ENCODE data around the gene CCDC50.
A peak's percentile ranks its signal among the peaks of the same experiment; 100 is the strongest.

Gene CCDC50

GRCh38 chr3:191330530-191331048 is 1.4 kb downstream of the CCDC50 start:
- Mint-ChIP-seq H3K27me3 (ENCODE audit: low read depth) (no peaks in the 10 kb centered on the region), H3K9me3 (no peaks in the 10 kb centered on the region), H3K27ac (peak overlapping the region; percentile 99), H3K36me3 (ENCODE audit: low read depth) (no peaks in the 10 kb centered on the region), H3K4me3 (peak overlapping the region; percentile 96 to 99 (median 98)), H3K4me1 (peaks cover 38% of the 10 kb centered on the region)
- TF ChIP-seq, protein P1, sequence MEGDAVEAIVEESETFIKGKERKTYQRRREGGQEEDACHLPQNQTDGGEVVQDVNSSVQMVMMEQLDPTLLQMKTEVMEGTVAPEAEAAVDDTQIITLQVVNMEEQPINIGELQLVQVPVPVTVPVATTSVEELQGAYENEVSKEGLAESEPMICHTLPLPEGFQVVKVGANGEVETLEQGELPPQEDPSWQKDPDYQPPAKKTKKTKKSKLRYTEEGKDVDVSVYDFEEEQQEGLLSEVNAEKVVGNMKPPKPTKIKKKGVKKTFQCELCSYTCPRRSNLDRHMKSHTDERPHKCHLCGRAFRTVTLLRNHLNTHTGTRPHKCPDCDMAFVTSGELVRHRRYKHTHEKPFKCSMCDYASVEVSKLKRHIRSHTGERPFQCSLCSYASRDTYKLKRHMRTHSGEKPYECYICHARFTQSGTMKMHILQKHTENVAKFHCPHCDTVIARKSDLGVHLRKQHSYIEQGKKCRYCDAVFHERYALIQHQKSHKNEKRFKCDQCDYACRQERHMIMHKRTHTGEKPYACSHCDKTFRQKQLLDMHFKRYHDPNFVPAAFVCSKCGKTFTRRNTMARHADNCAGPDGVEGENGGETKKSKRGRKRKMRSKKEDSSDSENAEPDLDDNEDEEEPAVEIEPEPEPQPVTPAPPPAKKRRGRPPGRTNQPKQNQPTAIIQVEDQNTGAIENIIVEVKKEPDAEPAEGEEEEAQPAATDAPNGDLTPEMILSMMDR (IDR thresholded peaks at IDR 0.05; ENCODE audit: unreplicated experiment in 3 of 3), result no peak

- Mint-ChIP-seq H3K36me3 (ENCODE audit: low read depth) (no peaks in the 10 kb centered on the region), H3K27me3 (ENCODE audit: low read depth) (no peaks in the 10 kb centered on the region)
- TF ChIP-seq, protein P1 (IDR thresholded peaks at IDR 0.05; ENCODE audit: unreplicated experiment in 3 of 3), result no peak
Observed at GRCh38 chr3:191331388-191331787, 2.2 kb downstream of the CCDC50 start.

GRCh38 chr3:191333298-191333880 is 4.2 kb downstream of the CCDC50 start:
- Mint-ChIP-seq H3K4me1 (peaks cover 36% of the 10 kb centered on the region), H3K9me3 (no peaks in the 10 kb centered on the region), H3K27me3 (ENCODE audit: low read depth) (no peaks in the 10 kb centered on the region), H3K27ac (no peak overlapping the region), H3K4me3 (no peak overlapping the region), H3K36me3 (ENCODE audit: low read depth) (no peaks in the 10 kb centered on the region)
- TF ChIP-seq, protein P1 (IDR thresholded peaks at IDR 0.05; ENCODE audit: unreplicated experiment in 3 of 3), result no peak

More at GRCh38 chr3:191331388-191331787, 2.2 kb downstream of the CCDC50 start:
- H3K4me1 Mint-ChIP-seq, result peaks cover 38% of the 10 kb centered on the region
- H3K4me3 Mint-ChIP-seq, result peak overlapping the region; percentile 96 to 99 (median 98)
- peak overlapping the region; percentile 99 for H3K27ac Mint-ChIP-seq
- no peaks in the 10 kb centered on the region for H3K9me3 Mint-ChIP-seq

DNA sequence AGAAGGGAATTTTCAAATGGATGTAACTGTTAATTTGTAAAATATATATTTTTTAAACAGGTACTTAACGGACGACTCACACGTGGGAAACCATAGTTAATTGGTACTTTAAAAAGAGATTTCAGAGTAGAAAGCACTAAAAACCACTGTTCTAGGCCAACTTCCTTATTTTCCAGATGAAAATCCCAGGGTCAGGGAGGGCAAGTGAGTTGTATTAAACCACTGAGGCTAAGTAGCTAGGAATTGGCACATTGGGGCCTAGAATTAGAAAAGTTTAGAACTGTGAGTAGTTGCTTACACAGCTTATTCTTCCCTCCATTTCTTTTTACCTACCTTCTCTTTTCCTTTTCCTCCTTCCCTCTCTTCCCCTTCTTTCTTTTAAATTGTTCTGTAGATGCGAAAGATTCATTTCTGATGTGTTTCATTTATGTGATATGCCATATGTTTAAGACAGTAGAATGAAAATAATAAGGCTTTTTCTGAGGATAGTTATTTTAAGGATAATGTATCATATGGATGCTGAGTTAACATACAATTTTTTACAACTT is 5.2 kb downstream of the CCDC50 start:
- TF ChIP-seq, protein P1 (IDR thresholded peaks at IDR 0.05; ENCODE audit: unreplicated experiment in 3 of 3), result no peak
- Mint-ChIP-seq H3K9me3 (no peaks in the 10 kb centered on the region), H3K27me3 (ENCODE audit: low read depth) (no peaks in the 10 kb centered on the region), H3K4me3 (no peak overlapping the region), H3K27ac (no peak overlapping the region), H3K4me1 (peaks cover 29% of the 10 kb centered on the region), H3K36me3 (ENCODE audit: low read depth) (no peaks in the 10 kb centered on the region)

DNA sequence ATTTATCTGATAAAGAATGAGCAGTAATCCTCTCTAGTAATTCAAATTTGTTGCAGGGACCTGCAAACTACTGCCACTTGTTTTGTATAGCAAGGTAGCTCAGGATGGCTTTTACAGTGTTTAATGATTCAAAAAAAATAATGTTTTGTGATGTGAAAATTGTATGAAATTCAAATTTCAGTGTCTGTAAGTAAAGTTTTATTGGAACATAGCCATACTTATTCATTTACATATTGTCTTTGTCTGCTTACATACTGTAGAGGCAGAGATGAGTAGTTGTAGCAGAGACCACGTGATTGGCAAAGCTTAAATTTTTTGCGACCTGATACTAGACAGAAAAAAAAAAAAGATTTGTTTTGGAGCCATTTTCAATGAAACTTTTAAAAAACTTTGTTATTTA is 7.6 kb downstream of the CCDC50 start:
- Mint-ChIP-seq H3K27ac (no peak overlapping the region), H3K9me3 (no peaks in the 10 kb centered on the region), H3K36me3 (ENCODE audit: low read depth) (no peaks in the 10 kb centered on the region), H3K27me3 (ENCODE audit: low read depth) (no peaks in the 10 kb centered on the region), H3K4me3 (no peak overlapping the region), H3K4me1 (peaks cover 9% of the 10 kb centered on the region)
- TF ChIP-seq, protein P1 (IDR thresholded peaks at IDR 0.05; ENCODE audit: unreplicated experiment in 3 of 3), result no peak

DNA sequence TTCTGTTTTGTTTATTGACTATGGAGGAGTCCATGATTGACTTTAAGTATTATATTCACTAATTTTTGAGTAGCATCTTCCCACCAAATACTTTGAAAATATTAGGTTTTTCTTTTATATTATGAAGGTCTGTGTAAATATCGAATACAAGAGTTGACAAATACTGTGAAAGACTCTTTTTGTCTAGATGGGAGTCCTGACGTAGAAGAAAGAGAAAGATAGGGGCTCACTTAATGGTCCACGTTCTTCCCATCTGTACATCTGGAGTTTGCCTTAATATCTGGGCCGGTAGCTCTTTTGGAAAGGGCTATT is 8.9 kb downstream of the CCDC50 start:
- Mint-ChIP-seq H3K27ac (no peak overlapping the region), H3K9me3 (no peaks in the 10 kb centered on the region), H3K4me3 (no peak overlapping the region), H3K4me1 (peaks cover under 1% of the 10 kb centered on the region), H3K36me3 (ENCODE audit: low read depth) (no peaks in the 10 kb centered on the region), H3K27me3 (ENCODE audit: low read depth) (no peaks in the 10 kb centered on the region)
- TF ChIP-seq, protein P1 (IDR thresholded peaks at IDR 0.05; ENCODE audit: unreplicated experiment in 3 of 3), result no peak

Measured in nephron (organoid).